A549 (cell line): Measurements from ENCODE around the gene CNTNAP2.

Experiments used
- JUN ChIP-seq, 2 experiments: fragments of >200 bp; sonication (Bioruptor Twin); formaldehyde crosslinking; IDR thresholded peaks; 2 replicates in 1 of 2; 3 replicates in 1 of 2; pipeline ENCODE4 v1.6.1; 2016 to 2017
- TF ChIP-seq, protein P1 (sequence below): fragments of >200 bp; sonication (Bioruptor Twin); formaldehyde crosslinking; IDR thresholded peaks from 3 replicates; pipeline ENCODE4 v1.5.1; 2016

DNA sequence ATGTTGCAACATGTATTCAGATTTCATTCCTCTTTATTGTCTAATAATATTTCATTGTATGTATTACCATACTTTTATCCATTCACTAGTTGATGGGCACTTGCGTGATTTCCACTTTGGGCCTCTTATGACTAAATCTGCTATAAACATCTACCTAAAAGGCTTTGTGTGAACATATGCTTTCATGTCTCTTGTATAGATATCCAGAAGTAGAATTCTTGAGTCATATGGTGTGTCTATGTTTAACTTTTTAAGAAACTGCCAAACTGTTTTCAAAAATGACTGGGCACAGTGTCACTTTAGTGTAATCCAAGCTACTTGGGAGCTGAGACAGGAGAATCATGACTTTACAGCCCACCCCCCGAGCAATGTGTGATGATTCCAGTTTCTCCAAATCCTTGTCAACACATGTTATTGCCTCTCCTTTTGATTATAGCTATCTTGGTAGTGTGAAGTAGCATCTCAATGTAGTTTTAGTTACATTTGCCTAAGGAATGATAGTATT, 1855.1 kb downstream of the CNTNAP2 start:
- TF ChIP-seq JUN (IDR thresholded peaks at IDR 0.05) = no peak
- TF ChIP-seq, protein P1, sequence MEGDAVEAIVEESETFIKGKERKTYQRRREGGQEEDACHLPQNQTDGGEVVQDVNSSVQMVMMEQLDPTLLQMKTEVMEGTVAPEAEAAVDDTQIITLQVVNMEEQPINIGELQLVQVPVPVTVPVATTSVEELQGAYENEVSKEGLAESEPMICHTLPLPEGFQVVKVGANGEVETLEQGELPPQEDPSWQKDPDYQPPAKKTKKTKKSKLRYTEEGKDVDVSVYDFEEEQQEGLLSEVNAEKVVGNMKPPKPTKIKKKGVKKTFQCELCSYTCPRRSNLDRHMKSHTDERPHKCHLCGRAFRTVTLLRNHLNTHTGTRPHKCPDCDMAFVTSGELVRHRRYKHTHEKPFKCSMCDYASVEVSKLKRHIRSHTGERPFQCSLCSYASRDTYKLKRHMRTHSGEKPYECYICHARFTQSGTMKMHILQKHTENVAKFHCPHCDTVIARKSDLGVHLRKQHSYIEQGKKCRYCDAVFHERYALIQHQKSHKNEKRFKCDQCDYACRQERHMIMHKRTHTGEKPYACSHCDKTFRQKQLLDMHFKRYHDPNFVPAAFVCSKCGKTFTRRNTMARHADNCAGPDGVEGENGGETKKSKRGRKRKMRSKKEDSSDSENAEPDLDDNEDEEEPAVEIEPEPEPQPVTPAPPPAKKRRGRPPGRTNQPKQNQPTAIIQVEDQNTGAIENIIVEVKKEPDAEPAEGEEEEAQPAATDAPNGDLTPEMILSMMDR = no peak
